H1 (cell line): ENCODE results near the gene SLC44A5. TPM values are rescaled to one million over a fixed set of nuclear protein-coding genes. Genes with fewer than 3 reads are reported as not detected.

Source experiments
- CTCF ChIA-PET: fragments of 300-600 bp; sonication (Branson Sonifier 250); formaldehyde crosslinking; loops from one replicate; lab custom pipeline; 2021; ENCODE audit not compliant: partially characterized antibody; lab: Charles Lee
- POLR2A ChIA-PET: fragments of 300-600 bp; sonication (Branson Sonifier 250); formaldehyde crosslinking; loops from one replicate; lab custom pipeline; 2021; ENCODE audit warnings: inconsistent platforms; ENCODE audit not compliant: partially characterized antibody; lab: Charles Lee
- DNase-seq, 2 experiments: peaks; one replicate each; pipeline versions ENCODE4 v3.0.0 to v3.0.0-alpha.2; 2010 to 2022; ENCODE audit warnings: low spot score in 2 of 2, low read depth in 1 of 2, mixed read lengths in 1 of 2
- FAIRE-seq: peaks from 2 replicates; lab custom pipeline; 2011; peaks lifted over from hg19 to GRCh38; lab: Jason Lieb, UNC
- H2AFZ ChIP-seq: 2 replicates; pipeline ENCODE4 v1.8.1; 2012; ENCODE audit warnings: low read length, inconsistent platforms
- H2AK5ac ChIP-seq: 2 replicates; pipeline ENCODE4 v1.6.1; 2013; ENCODE audit warnings: low read depth, low read length
- H2BK120ac ChIP-seq: replicated peaks from 2 replicates; pipeline ENCODE3; 2013; ENCODE audit warnings: low read depth, low read length, inconsistent platforms
- H2BK12ac ChIP-seq: 2 replicates; pipeline ENCODE4 v1.6.1; 2013; ENCODE audit warnings: low read depth, low read length
- H2BK15ac ChIP-seq: 2 replicates; pipeline ENCODE4 v1.6.1; 2013; ENCODE audit warnings: low read length
- H2BK20ac ChIP-seq: 2 replicates; pipeline ENCODE4 v1.6.1; 2013; ENCODE audit warnings: low read length
- H2BK5ac ChIP-seq: 2 replicates; pipeline ENCODE4 v1.6.1; 2013; ENCODE audit warnings: low read depth, low read length
- H3K14ac ChIP-seq: 2 replicates; pipeline ENCODE4 v1.6.1; 2013; ENCODE audit warnings: inconsistent platforms; ENCODE audit not compliant: insufficient read length
- H3K18ac ChIP-seq: 2 replicates; pipeline ENCODE4 v1.6.1; 2013; ENCODE audit warnings: low read length; ENCODE audit errors: extremely low read depth
- H3K23ac ChIP-seq: 2 replicates; pipeline ENCODE4 v1.6.1; 2013; ENCODE audit warnings: inconsistent platforms; ENCODE audit not compliant: insufficient read length
- H3K23me2 ChIP-seq: 2 replicates; pipeline ENCODE4 v1.6.1; 2013; ENCODE audit warnings: low read depth, low read length
- H3K27ac ChIP-seq: 2 replicates; pipeline ENCODE4 v1.6.1; 2011; ENCODE audit warnings: low read depth, low read length, inconsistent platforms
- H3K27me3 ChIP-seq, 4 experiments: replicated peaks in 1 of 4; 1 replicate in 1 of 4; 2 replicates in 3 of 4; pipeline versions ENCODE4 v1.6.1 to v1.8.1; 2011 to 2013; ENCODE audit warnings: low read length in 3 of 4, mild to moderate bottlenecking in 3 of 4, inconsistent platforms in 2 of 4, mixed read lengths in 2 of 4, moderate library complexity in 1 of 4; ENCODE audit not compliant: control insufficient read depth in 3 of 4, insufficient read depth in 3 of 4; ENCODE audit errors: extremely low read depth in 1 of 4
- H3K36me3 ChIP-seq, 4 experiments: 2 replicates each; pipeline versions ENCODE4 v1.6.1 to v1.8.1; 2011 to 2013; ENCODE audit warnings: mild to moderate bottlenecking in 4 of 4, low read length in 3 of 4, moderate library complexity in 2 of 4, control low read depth in 1 of 4, inconsistent platforms in 1 of 4; ENCODE audit not compliant: insufficient read depth in 4 of 4, control insufficient read depth in 2 of 4
- H3K4ac ChIP-seq: replicated peaks from 2 replicates; pipeline ENCODE3; 2013; ENCODE audit warnings: low read length, low read depth, mixed read lengths, inconsistent platforms; ENCODE audit not compliant: insufficient read length
- H3K4me1 ChIP-seq, 4 experiments: replicated peaks in 1 of 4; 1 replicate in 1 of 4; 2 replicates in 3 of 4; pipeline versions ENCODE4 v1.6.1 to v1.8.1; 2011 to 2013; ENCODE audit warnings: low read length in 3 of 4, inconsistent platforms in 2 of 4, mixed read lengths in 1 of 4; ENCODE audit not compliant: insufficient read depth in 4 of 4, control insufficient read depth in 3 of 4
- H3K4me2 ChIP-seq, 2 experiments: 2 replicates each; pipeline versions ENCODE4 v1.6.1 to v1.8.1; 2011 to 2013; ENCODE audit warnings: low read depth in 2 of 2, low read length in 2 of 2, control low read depth in 1 of 2, inconsistent platforms in 1 of 2, mild to moderate bottlenecking in 1 of 2; ENCODE audit not compliant: insufficient read depth in 1 of 2
- H3K4me3 ChIP-seq, 4 experiments: fragments of 200-600, 300-600 bp in 1 of 4; sonication (generic), shearing (Covaris generic), sonication (Bioruptor Twin) in 1 of 4; 2 replicates each; pipeline versions ENCODE4 v1.5.1 to v1.8.1; 2011 to 2016; ENCODE audit warnings: low read length in 4 of 4, low read depth in 3 of 4, control low read depth in 2 of 4, inconsistent platforms in 2 of 4, mild to moderate bottlenecking in 2 of 4, mixed read lengths in 1 of 4, moderate library complexity in 1 of 4; ENCODE audit not compliant: insufficient read depth in 2 of 4; ENCODE audit errors: extremely low read depth in 1 of 4
- H3K56ac ChIP-seq: replicated peaks from 2 replicates; pipeline ENCODE3; 2013; ENCODE audit warnings: low read depth, mild to moderate bottlenecking, mixed read lengths, low read length, inconsistent platforms; ENCODE audit not compliant: insufficient read length
- H3K79me1 ChIP-seq: 2 replicates; pipeline ENCODE4 v1.6.1; 2013; ENCODE audit warnings: low read depth, low read length, control low read depth
- H3K79me2 ChIP-seq, 2 experiments: 2 replicates each; pipeline versions ENCODE4 v1.6.1 to v1.8.1; 2012 to 2013; ENCODE audit warnings: low read length in 2 of 2, mild to moderate bottlenecking in 2 of 2, inconsistent platforms in 1 of 2; ENCODE audit not compliant: insufficient read depth in 2 of 2, control insufficient read depth in 1 of 2
- H3K9ac ChIP-seq, 4 experiments: replicated peaks in 1 of 4; 1 replicate in 1 of 4; 2 replicates in 3 of 4; pipeline versions ENCODE4 v1.6.1 to v1.8.1; 2011 to 2013; ENCODE audit warnings: low read depth in 3 of 4, low read length in 3 of 4, control low read depth in 2 of 4, mild to moderate bottlenecking in 2 of 4, moderate library complexity in 2 of 4, inconsistent platforms in 1 of 4; ENCODE audit errors: extremely low read depth in 1 of 4
- H3K9me3 ChIP-seq, 2 experiments: 2 replicates each; pipeline versions ENCODE4 v1.6.1 to v1.8.1; 2012 to 2013; ENCODE audit warnings: mild to moderate bottlenecking in 2 of 2, moderate library complexity in 2 of 2, control low read depth in 1 of 2, inconsistent platforms in 1 of 2, low read depth in 1 of 2, low read length in 1 of 2, mixed read lengths in 1 of 2; ENCODE audit not compliant: insufficient read depth in 2 of 2
- H4K20me1 ChIP-seq, 2 experiments: replicated peaks in 1 of 2; 2 replicates each; pipeline versions ENCODE3 to v1.8.1; 2011 to 2013; ENCODE audit warnings: inconsistent platforms in 2 of 2, low read length in 2 of 2, mild to moderate bottlenecking in 1 of 2; ENCODE audit not compliant: insufficient read depth in 2 of 2, control insufficient read depth in 1 of 2
- H4K5ac ChIP-seq: 2 replicates; pipeline ENCODE4 v1.6.1; 2013; ENCODE audit warnings: low read length, low read depth, mixed read lengths, inconsistent platforms; ENCODE audit not compliant: insufficient read length
- H4K8ac ChIP-seq: 2 replicates; pipeline ENCODE4 v1.8.0; 2013; ENCODE audit warnings: mild to moderate bottlenecking, moderate library complexity, low read length, inconsistent platforms; ENCODE audit not compliant: insufficient read depth; ENCODE audit errors: extremely low read depth
- H4K91ac ChIP-seq: replicated peaks from 2 replicates; pipeline ENCODE3; 2013; ENCODE audit warnings: low read length, mixed read lengths, inconsistent platforms; ENCODE audit not compliant: insufficient read length
- ATF3 ChIP-seq: IDR thresholded peaks from 2 replicates; pipeline ENCODE4 v1.6.1; 2011; ENCODE audit warnings: low read depth, mild to moderate bottlenecking, low read length; ENCODE audit not compliant: insufficient read depth
- BACH1 ChIP-seq: IDR thresholded peaks from 2 replicates; pipeline ENCODE4 v1.6.1; 2012; ENCODE audit warnings: low read length, improper control_type of control experiment
- CTCF ChIP-seq, 3 experiments: IDR thresholded peaks; 1 replicate in 2 of 3; 2 replicates in 1 of 3; pipeline versions ENCODE4 v1.5.1 to v1.6.1; 2011; ENCODE audit warnings: low read length in 3 of 3, mild to moderate bottlenecking in 3 of 3, inconsistent platforms in 2 of 3, low read depth in 1 of 3, moderate library complexity in 1 of 3; ENCODE audit not compliant: insufficient read depth in 1 of 3; ENCODE audit errors: control extremely low read depth in 1 of 3
- EGR1 ChIP-seq: IDR thresholded peaks from 2 replicates; pipeline ENCODE4 v1.6.1; 2011; ENCODE audit warnings: low read depth, low read length, borderline replicate concordance
- JUN ChIP-seq: IDR thresholded peaks from 2 replicates; pipeline ENCODE4 v1.6.1; 2011; ENCODE audit warnings: low read depth, mild to moderate bottlenecking, improper control_type of control experiment, low read length
- KDM1A ChIP-seq: fragments of 200-600, 300-600 bp; sonication (generic); IDR thresholded peaks from 2 replicates; pipeline ENCODE4 v1.7.1; 2016; ENCODE audit warnings: mild to moderate bottlenecking, low read length, borderline replicate concordance
- SP1 ChIP-seq: IDR thresholded peaks from 2 replicates; pipeline ENCODE4 v1.6.1; 2011; ENCODE audit warnings: low read depth, low read length
- YY1 ChIP-seq: IDR thresholded peaks from 2 replicates; pipeline ENCODE4 v1.6.1; 2011; ENCODE audit warnings: low read depth, mild to moderate bottlenecking, low read length
- WGBS, 2 experiments: shearing (Covaris generic) in 1 of 2; methylation state at CpG; one replicate each; pipeline versions ENCODE4 v1.1.6 to v1.1.7; 2013 to 2015; ENCODE audit warnings: low lambda C conversion rate in 2 of 2, mixed read lengths in 2 of 2, inconsistent platforms in 1 of 2, low coverage in 1 of 2, missing lambda C conversion rate in 1 of 2; ENCODE audit not compliant: insufficient replicate concordance in 2 of 2, insufficient coverage in 1 of 2, insufficient read length in 1 of 2; ENCODE audit errors: extremely low coverage in 1 of 2, missing lambda C conversion rate in 1 of 2; 5-methylcytosine and 5-hydroxymethylcytosine counted together
- polyA plus RNA-seq, 7 experiments: library from polyadenylated mRNA; depleted of rRNA in 3 of 7; stranded (reverse) in 5 of 7; unstranded in 2 of 7; fragments of >200 nt in 5 of 7; fragments of 200-250 nt in 2 of 7; gene quantifications; 1 replicate in 5 of 7; 2 replicates in 1 of 7; 4 replicates in 1 of 7; pipeline versions ENCODE4 v1.2.1 to v1.2.3, GENCODE V29; 2011 to 2013; ENCODE audit warnings: missing spikeins in 2 of 7, mixed read lengths in 2 of 7
- total RNA-seq: library from RNA; stranded (reverse); fragmentation: NEBNext Ultra II Directional; extraction: Animal tissue kit (Norgen Biotek cat#: 25700); gene quantifications from 2 replicates; pipeline ENCODE4 v1.2.1, GENCODE V29; 2021

Gene SLC44A5
- total and polyA plus RNA-seq, 2 of the 8 experiments (the other 6 are each of a cell fraction or from before 2014, with no cell fraction given) = 1.8 to 3.3 TPM

GRCh38 chr1:75520862-75521475 is 89.9 kb downstream of the SLC44A5 start:
- 86% methylated on average over 4 of the region's 4 CpGs; no CpG with 5 or more reads in 1 of the 2 experiments for WGBS, 2 experiments
- no peak for TF ChIP-seq CTCF (IDR thresholded peaks at IDR 0.05; ENCODE audit: control extremely low read depth in 1 of 3, insufficient read depth in 1 of 3, low read depth in 1 of 3, low read length in 3 of 3)
- no peak for TF ChIP-seq BACH1
- TF ChIP-seq ATF3 = no peak
- TF ChIP-seq JUN = no peak
- TF ChIP-seq EGR1 = no peak
- no peak for TF ChIP-seq KDM1A
- TF ChIP-seq SP1 = no peak
- no peak for TF ChIP-seq YY1
- TF ChIP-seq, all 59 proteins: peak for 0

More at GRCh38 chr1:75520862-75521475, 89.9 kb downstream of the SLC44A5 start:
- Histone ChIP-seq H3K36me3 (no peaks in the 10 kb centered on the region), H3K27ac (no peak overlapping the region), H3K23ac (no peak overlapping the region), H2BK120ac (no peak overlapping the region), H3K14ac (no peak overlapping the region), H2BK20ac (no peak overlapping the region), H3K4me2 (no peak overlapping the region), H3K9ac (no peak overlapping the region), H3K27me3 (no peaks in the 10 kb centered on the region), H3K18ac (no peak overlapping the region), H2BK5ac (no peak overlapping the region), H2BK12ac (no peak overlapping the region), H4K20me1 (no peaks in the 10 kb centered on the region), H2AFZ (no peak overlapping the region), H3K4ac (no peak overlapping the region), H3K9me3 (no peaks in the 10 kb centered on the region), H3K79me2 (no peaks in the 10 kb centered on the region), H3K79me1 (no peaks in the 10 kb centered on the region), H3K23me2 (no peaks in the 10 kb centered on the region), H3K56ac (no peak overlapping the region), H2AK5ac (no peak overlapping the region), H3K4me1 (no peaks in the 10 kb centered on the region), H4K8ac (no peak overlapping the region), H3K4me3 (no peak overlapping the region), H2BK15ac (no peak overlapping the region), H4K5ac (no peak overlapping the region), H4K91ac (no peak overlapping the region)
- no peak for FAIRE-seq
- no peak for DNase-seq
- POLR2A ChIA-PET = no interaction called here
- CTCF ChIA-PET = no interaction called here
